Stomach (tissue), 4 donors: ENCODE results near the gene CYP2A7.

ENCODE experiments used
- EP300 ChIP-seq: sonication (generic); formaldehyde crosslinking; IDR thresholded peaks from one replicate; pipeline ENCODE4 v1.6.1; 2017; ENCODE audit warnings: antibody characterized with exemption
- POLR2A ChIP-seq, 4 donors: fragments of 450-650 bp; IDR thresholded peaks; one replicate each; pipeline ENCODE4 v1.6.1; 2016; ENCODE audit warnings: antibody characterized with exemption in 4 of 4, control low read depth in 2 of 4, mild to moderate bottlenecking in 1 of 4, moderate library complexity in 1 of 4
- TF ChIP-seq, protein P1 (sequence below), 7 experiments: fragments of 450-650 bp in 4 of 7; fragments of 200-600 bp in 3 of 7; sonication (generic) in 3 of 7; IDR thresholded peaks; one replicate each; pipeline ENCODE4 v1.5.1; 2016 to 2019; ENCODE audit warnings: antibody characterized with exemption in 7 of 7, control low read depth in 2 of 7, mild to moderate bottlenecking in 1 of 7

DNA sequence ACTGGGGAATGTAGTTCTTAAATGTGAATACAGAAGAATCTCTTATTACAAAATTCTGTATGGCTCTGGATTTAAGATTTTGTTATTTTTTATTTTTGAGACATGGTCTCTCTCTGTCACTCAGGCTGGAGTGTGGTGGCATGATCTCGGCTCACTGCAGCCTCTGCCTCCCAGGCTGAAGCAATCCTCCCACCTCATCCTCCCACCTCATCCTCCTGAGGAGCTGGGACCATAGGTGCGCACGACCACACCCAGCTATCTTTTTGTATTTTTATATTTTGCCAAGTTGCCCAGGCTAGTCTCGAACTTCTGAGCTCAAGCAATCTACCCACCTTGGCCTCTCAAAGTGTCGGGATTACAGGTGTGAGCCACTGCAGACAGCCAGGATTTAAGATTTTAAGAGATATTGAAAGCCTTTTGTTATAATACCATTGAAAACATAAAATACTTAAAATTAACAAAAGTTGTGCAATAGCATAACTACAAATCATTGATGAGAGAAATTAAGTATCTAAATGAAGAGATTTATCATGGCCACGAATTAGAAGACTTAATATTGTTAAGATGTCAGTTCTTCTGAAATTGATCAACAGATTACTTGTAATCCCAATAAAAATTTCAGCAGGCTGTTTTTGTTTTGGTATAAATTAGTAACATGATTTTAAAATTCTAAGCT lies 45.1 kb downstream of the CYP2A7 start:
- TF ChIP-seq, protein P1, sequence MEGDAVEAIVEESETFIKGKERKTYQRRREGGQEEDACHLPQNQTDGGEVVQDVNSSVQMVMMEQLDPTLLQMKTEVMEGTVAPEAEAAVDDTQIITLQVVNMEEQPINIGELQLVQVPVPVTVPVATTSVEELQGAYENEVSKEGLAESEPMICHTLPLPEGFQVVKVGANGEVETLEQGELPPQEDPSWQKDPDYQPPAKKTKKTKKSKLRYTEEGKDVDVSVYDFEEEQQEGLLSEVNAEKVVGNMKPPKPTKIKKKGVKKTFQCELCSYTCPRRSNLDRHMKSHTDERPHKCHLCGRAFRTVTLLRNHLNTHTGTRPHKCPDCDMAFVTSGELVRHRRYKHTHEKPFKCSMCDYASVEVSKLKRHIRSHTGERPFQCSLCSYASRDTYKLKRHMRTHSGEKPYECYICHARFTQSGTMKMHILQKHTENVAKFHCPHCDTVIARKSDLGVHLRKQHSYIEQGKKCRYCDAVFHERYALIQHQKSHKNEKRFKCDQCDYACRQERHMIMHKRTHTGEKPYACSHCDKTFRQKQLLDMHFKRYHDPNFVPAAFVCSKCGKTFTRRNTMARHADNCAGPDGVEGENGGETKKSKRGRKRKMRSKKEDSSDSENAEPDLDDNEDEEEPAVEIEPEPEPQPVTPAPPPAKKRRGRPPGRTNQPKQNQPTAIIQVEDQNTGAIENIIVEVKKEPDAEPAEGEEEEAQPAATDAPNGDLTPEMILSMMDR (IDR thresholded peaks at IDR 0.05): no peak
- TF ChIP-seq EP300: no peak
- no peak for TF ChIP-seq POLR2A (IDR thresholded peaks at IDR 0.05)
